GM21528 (cell line): Measurements from ENCODE around the gene ABTB2.
A peak's percentile ranks its signal among the peaks of the same experiment; 100 is the strongest.

Source experiments
- ATAC-seq: cut with Tn5 transposase; IDR thresholded peaks from one replicate; pipeline ENCODE4 v1.9.1; 2021; ENCODE audit warnings: mild to moderate bottlenecking, moderate library complexity; ENCODE audit not compliant: unreplicated experiment, low FRiP score

ABTB2 gene

DNA sequence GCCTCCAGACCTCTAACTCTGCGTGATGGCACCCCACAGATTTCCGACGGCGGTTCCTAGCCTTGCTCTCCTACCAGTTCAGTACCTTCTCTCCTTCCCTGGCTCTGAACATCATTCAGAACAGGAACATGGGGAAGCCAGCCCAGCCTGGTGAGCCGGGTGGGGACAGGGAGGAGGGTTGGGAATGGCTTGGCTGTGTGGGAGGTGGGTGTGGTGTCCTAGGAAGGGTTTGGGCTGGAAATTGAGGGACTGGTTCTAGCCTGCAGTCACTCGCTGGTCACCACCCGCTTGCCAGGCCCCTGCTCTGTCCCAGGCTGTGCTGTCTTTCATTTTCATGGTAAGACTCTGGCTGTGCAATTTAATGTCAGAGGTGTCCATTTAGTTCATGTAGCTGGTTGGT is 218.5 kb downstream of the ABTB2 start:
- ATAC-seq, result no peak

DNA sequence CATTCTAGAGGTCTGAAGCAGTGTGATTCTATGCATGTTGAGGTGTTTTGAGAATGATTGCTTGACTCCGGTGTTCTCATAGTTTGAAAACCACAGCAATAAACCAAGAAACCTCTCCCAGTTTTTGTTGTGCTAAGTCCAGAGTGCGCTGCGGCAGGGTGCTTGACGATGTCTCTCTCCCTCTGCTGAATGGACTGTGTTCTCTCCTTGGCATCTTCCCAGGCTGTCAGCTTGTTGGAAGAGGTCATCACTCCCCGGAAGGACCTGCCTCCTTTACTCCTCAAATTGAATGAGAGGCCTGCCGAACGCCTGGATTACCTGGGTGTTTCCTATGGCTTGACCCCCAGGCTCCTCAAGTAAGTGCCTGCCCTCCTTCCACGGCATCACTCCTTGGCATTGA is 221.4 kb downstream of the ABTB2 start:
- no peak for ATAC-seq

DNA sequence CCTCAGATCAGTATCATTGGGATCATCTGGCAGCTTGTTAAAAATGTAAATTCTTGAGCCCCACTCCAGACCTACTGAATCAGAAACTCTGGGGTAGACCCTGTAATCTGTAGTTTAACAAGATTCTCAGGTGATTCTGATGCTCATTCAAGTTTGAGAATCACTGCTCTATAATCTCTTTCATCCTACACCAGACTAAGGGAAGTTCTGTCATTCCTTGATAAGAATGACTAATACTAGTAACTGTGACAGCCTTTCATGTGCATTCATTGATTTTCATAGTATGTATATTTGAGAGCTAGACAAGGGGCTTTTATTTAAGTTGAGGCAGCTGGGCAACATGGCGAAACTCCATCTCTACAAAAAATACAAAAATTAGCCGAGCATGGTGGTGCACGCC is 222.4 kb downstream of the ABTB2 start:
- no peak for ATAC-seq

DNA sequence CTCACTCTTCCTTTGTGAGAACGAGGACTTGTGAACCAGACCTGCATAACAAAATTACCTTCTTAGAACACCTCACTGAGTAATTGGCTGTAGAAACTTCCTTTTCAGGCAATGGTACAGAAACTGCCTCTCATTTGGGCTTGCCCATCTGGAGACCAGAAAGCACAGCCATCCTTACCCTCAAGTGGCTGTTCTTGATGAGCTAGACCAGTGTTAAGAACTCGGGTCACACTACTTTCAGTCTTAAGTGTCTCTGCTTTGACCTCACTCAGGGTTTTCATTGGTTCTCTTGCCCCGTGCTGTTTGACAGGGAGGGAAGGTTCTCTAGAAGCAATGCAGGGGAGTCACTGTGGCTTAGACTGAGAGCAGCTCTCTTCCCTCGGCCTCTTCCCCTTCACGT is 223.0 kb downstream of the ABTB2 start:
- ATAC-seq, result peak; percentile 58

DNA sequence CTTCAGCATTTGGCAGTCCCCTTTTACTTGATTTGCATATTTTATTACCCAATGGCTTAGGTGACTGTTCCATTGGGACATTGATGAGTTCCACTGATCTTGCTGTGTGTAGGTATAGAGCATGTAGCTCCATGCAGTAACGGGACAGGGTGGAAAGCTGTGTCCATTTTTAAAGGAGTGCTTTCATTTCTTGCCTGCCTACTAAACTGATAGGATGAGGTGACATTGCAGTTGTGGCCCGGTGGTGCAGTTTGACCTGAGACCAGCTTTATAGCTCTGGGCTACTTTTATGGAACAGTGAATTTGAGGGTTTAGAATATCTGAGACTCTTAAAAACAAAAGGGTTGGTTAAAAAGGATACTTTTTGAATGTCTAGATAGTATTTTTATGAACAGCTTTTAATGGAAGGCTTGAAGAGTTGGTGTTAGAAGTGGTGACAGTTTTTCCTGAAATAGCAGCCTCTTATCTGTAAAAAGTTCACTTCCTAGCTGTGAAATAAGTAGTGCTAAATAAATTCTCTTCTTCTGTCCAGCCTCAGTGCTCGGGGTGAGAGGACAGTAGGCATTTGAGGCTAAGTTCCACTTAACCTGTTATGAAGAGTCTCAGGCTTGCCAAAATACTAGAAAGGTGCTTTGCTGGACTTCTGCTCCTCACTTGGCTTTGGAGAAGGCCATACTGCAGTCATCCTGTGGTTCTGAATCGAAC is 225.4 kb downstream of the ABTB2 start:
- ATAC-seq, result no peak

DNA sequence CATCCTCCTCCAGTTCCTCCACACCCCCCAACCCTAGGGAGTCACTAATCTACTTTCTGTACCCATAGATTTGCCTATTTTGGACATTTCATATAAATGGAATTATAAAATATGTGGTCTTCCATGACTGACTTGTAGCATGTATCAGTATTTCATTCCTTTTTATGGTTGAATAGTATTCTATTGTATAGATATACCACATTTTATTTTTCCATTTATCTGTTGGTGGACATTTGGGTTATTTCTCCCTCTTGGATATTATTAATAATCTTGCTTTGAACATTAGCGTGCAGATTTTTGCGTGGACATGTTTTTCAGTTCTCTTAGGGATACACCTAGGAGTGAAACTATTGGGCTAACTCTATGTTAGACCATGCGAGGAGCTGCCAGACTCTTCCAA is 229.0 kb downstream of the ABTB2 start:
- no peak for ATAC-seq

DNA sequence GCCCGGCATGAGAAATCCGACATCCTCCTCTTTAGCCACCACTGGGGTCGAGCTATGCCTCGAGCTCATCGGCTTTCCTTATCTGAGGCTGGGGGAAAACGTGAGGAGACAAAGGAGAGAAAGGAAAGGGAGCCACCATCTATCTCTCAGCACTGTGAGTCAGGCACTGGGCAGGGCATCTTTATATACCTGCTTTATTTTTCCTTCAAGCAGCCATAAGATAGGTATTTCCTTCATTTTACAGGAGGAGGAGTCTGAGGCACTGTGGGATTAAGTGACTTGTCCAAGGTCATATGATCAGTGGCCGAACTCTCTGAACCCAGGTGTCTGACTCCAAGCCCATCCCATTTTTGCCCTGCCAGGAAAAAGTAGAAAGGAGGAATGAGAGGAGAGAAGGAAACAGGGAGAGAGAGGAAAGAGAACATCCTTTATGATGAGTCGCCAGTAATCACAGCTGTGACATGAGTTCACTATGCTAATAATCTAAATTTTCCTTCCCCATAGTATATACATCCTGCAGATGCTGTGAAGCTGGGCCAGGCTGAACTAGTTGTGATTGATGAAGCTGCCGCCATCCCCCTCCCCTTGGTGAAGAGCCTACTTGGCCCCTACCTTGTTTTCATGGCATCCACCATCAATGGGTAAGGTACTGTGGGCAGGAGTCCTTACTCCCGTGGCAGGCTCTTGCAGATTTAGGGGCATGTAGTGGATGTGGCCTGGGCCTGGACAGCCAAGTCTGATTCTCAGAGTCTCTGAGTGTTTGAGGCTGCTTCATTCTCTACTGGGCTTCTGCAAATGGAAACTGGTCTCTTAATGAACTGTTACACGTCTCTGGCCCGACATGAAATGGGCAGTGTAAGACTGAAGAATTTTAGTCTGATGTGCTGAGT is 230.6 kb downstream of the ABTB2 start:
- ATAC-seq, result no peak

DNA sequence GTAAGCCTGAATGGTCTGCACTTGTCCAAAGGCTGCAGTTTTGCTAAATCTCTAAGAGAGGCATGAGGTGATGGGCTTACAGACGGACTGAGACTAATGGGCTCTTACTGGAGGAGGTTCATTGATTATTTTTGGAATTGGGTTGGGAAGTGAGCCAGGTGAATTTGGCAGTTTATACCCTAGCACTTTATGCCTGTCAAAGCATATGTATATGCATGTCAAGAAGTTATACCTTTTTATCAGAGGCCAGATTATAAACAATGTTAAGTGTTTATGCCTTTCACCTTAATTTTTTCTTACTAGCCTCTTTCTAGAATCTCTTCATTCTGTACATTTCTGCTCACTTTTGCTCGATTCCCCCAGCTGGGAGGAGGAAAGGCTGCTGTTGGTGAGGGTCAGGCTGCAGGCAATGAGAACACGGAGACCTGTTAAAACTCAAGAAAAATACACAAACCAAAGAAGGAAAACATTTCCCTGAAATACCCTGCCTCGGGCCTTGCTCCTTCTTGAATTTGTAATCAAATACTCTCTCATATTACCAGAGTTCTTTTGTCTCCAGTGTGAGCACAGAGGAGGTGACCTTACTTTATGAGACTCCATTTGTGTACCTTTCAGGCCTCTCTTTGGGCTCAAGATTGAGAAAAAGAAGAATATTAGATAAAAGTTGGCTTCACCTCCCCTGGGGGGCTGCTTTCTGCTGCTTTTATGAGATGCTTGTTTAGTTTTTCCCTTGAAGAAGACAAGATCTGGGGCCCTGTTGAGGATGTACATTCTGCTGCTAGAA is 232.7 kb downstream of the ABTB2 start:
- no peak for ATAC-seq

DNA sequence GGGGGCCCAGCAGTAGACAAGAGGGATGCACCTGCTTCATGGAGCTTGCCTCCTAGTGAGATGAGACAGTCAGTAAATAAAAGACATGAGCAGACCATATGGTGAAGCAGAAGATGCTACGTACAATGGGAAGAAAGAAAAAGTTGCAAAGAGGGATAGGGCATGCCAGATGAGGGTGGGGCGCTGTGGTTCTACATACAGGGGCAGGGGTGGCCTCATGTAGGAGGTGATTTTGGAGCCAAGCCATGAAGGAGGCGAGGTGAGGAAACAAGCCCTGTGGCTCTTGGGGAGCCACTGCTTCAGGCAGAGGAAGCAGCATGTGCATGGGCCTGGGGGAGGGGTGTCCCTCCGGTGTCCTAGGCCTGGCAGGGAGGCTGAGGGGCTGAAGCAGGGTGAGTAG is 237.2 kb downstream of the ABTB2 start:
- ATAC-seq, result no peak

DNA sequence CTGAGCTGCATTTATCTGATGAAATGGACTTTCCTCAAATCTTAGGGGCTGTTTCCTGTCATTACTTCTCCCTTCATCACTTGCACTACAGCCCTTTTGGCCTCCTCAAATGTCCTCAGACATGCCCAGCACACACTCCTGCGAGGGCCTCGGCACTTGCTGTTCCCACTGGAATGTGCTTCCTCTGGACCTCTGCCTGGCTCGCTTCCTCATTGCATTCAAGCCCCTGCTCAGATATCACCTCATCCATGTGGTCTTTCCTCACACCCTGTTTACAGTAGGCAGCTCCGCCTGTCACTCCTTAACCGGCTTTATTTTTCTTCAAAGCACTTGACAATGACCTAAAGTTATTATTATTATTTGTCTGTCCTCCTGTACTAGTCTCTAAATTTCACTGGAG is 243.3 kb downstream of the ABTB2 start:
- no peak for ATAC-seq

DNA sequence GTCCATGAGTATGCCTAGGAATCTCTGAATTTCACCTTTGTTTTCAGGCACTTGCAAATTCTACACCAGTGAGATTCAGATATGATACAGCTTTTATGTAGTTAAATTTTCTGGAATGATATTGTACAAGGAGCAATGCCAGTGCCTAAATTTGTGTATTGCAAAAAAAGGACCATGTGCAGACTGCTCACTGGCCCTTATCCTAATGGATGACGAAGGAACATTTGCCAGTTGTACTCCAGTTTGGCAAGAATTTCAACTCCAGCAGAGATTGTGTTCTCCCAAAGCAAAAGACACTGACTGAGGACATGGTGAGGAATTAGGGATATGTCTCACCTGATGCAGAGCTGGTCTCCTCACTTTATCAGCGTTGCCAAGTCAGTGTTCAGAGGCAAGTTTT is 243.8 kb downstream of the ABTB2 start:
- no peak for ATAC-seq

DNA sequence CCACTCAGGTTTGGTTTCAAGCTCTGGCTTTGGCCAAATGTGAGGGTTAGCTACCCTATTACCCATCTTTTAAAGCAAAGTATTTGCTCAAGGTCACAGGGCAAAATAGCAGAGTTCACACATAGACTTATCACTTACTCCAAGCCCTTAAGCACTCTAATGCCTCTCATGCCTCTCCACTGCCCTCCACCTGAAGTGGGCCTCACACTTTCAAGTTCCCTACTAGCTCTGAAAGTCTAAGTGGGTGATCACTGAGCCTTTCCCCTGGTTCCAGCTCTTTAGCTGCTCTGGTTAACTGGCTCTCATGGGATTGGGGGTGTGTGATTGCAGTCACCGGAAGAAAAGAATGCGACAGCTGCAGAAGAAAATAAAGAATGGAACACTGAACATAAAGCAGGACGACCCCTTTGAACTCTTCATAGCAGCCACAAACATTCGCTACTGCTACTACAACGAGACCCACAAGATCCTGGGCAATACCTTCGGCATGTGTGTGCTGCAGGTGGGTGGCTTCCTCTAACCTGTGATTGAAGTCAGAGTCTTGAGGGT is 246.0 kb downstream of the ABTB2 start:
- no peak for ATAC-seq

DNA sequence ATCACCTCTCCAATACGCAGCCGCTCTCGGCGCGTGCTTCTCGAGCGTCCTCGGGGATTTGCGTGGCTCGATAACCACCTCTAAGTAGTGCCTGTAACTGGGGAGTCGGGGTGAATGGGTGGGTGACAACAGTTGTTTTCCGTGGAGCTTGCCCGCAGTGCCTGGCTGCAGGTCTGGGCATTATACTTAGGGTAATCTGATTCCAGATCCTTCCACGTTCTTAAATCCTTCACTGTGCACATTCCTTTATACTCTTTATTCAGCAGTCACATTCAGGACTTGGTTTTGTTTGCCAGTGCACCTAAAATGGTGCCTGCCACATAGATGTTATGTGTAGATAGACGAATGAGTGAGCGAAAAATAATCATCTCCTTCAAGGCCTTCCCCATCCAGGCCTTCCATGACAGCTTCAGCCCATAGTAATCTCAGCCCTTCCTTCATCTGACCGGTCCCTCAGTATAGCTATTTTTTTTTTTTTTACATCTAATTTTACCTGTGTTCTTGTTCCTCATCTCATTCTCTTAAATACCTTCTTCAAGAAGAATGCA is 251.8 kb downstream of the ABTB2 start:
- no peak for ATAC-seq

DNA sequence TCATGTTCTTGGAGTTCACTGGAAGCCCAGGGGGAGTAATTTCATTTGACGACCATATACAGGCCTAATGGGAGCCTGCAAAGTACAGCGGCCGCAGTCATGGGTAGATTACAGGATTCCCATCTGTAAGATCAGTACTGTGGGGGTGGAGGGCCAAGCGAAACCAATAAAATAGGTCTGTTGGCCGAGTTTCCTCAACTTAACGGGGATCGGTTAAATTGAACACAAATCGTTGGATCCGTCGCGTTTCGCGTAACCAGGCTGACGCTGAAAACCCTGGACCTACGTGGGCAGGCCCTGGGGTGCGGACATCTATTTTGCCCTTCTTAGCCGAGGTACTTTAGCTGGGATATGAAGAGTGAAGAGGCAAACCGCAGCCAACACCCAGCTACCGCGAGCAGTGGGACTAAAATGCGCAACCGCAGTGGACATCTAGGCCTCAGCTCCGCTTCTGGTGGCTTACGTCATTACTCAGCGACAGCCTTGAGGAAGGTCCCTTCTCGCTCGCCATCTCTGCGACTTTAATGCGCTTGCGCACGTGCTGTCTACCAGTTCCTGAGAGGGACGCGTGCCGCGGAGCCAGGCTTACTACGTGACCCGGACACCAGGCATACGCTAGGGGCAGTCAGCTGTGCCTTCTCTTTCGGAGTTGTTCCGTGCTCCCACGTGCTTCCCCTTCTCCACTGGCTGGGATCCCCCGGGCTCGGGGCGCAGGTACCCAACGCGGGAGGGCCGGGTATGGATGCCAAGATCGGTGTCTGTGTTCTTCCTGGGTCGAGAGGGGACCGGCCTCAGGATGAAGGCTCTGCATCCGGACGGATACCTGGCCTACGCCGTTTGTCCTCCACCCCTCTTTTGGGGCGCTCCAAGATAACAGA is 252.5 kb downstream of the ABTB2 start, which contains the start of gene NAT10:
NAT10 (plus strand) TSS at position 551 of the 878 bp plus-strand sequence. CDS start 2,597 bp downstream, outside the sequence.
- peak; percentile 89 for ATAC-seq

DNA sequence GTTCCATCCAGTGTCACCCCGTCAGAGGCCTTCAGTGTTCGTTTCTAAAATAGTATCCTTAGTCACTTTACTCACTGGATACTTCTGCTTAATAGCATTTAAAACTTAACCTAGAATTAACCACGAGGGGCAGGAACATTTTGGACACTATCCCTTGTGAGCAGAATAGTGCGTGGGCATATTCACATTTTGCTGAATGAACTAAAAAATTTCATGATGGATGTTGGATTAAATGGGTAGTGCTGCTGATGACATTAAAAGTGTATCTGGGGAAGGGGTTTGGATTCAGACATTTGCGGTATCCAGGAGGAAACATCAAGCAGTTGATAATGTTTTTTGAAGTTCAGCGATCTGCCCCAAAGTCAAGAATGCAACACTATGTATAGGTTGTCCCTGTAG is 253.1 kb downstream of the ABTB2 start:
- no peak for ATAC-seq
